RKO (cell line): Measurements from ENCODE around the gene COIL.
A peak's percentile ranks its signal among the peaks of the same experiment; 100 is the strongest.

Experiments used
- DNase-seq: peaks from one replicate; pipeline ENCODE4 v3.0.0-alpha.2; 2016; ENCODE audit warnings: low spot score

COIL gene

DNA sequence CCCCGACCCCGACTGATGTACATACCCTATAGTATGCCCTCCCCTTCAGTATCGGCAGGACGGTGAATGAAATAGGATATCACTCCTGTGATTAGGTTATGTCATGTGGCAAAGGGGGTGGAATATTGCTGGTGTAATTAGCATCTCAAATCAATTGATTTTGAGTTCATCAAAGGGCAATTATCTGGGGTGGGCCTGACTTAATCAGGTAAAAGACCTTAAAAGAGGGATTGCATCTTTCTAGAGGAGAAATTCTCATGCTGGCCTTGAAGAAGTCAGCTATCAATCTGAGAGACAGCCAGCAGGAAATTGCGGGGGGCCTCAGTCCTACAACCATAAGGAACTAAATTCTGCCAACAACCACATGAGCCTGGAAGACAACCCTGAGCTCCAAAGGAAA is 57.3 kb downstream of the COIL start:
- DNase-seq = no peak

DNA sequence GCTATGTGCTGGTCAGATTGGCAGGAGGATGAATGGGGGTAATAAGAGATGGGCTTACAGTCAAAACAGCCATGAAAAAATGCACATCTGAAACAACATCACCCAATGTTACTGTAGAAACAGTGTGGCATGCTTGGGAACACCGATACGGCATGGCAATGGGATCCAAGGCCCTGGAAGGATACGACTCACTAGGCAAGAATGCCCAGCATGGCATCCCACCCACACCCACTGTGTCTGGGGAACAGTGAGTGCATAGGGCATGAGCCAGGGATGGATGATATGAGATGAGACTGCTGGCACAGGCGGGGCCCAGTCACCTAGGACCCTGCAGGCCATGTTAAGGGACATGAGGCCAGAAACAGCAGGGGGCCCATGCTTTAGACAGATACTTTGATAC is 58.5 kb downstream of the COIL start:
- peak; percentile 42 for DNase-seq

DNA sequence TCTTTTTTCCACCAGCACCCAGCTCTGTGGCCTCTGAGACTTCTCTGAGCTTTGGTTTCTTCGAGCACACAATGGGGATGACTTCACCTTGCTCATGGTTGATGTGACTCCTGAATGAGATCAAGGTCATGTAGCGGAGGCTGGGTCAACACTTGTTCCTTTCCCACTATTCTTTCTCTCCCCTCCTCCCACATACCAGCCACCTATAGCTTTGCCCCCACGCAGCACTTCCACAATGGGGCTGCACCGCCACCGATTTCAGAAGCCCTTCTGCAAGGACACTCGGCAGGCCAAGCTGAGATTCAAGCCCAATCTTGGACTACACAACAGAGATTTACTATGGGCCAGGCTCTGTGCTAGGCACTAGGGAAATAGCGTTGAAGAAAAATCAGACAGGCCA is 61.4 kb downstream of the COIL start:
- no peak for DNase-seq

DNA sequence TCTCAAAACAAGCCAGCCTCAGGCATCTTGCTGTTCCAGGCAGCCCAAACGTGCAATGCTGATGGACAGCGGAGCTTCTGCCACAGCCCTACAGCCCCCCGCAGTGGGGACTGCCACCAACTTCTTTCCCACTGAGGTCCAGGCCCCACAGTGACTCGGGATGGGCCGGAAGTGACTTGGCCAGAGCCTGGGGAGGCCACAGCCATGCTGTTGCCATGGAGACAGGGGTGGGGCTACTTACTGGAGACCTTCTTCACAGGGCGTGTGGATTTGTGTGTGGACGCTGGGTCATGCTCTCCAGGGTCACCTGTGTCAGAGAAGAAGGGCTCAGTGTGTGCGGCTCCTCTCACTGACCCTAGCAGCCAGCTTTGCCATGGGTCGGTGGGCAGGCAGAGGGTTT is 62.0 kb downstream of the COIL start:
- no peak for DNase-seq

DNA sequence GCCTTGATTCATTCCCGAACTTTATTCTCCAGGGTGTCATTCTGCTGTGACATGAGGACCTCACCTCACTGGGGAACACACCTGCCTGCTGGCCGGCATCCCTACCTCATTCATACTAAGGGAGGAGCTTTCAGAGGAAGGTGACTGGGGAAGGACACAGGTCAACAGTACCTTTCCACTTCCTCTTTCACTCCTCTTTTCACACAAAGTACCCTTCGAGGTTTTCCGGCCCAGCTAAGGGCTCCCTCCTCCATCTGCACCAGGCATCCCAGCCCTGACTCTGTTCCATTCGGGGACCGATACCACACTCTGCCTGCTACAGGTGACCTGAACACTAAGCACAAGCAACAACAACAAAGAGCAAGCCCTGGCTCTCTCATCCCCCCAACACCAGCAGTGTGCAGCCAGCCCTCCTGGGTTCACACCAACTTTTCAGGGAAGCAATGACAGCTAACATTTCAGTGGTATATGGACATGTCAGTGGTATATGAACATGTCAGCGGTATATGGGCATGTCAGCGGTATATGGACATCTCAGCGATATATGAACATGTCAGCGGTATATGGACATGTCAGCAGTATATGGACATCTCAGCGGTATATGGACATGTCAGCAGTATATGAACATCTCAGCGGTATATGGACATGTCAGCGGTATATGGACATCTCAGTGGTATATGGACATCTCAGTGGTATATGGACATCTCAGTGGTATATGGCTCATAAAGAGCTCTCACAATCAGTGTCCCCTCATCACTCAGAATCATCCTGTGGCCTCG is 63.0 kb downstream of the COIL start:
- DNase-seq = no peak

DNA sequence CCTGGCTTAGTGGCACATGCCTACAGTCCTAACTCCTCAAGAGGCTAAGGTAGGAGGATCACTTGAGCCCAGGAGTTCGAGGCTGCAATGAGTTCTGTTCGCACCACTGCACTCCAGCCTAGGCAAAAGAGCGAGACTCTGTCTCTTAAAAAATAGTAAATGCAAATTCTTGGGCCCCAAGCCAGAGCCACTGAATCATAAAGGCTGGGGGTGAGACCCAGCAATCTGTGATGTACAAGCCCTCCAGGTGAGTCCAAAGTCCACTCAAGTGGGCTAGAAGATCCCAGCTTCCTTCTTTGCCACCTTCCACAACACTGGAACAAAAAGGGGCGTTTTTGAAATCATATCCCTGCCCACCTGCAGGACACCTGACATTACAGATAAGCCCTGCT is 63.9 kb downstream of the COIL start:
- no peak for DNase-seq

DNA sequence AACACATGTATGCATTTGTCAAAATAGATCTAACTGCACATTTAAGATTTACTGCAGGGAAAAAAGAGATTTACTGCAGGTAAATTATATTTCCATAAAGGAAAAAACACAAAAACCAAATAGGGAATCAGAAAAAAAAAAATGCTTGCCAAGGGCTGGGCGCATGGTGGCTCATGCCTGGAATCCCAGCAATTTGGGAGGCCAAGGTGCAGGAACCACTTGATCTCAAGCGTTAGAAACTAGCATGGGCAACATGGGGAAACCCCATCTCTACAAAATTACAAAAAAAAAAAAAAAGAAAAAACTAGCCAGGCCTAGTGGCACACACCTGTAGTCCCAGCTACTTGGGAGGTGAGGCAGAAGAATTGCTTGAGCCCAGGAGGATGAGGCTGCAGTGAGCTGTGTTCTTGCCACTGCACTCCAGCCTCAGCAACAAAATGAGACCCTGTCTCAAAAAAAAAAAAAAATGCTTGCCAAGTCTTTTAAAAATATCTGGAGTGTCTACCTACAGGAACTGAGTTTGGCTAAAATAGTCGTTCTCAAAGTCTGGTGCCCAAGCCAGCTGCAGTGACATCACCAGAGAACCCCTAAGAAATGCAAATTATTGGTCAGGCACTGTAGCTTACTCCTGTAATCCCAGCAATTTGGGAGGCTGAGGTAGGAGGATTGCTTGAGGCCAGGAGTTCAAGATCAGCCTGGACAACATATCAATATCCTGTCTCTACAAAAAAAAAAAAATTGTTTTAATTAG is 64.5 kb downstream of the COIL start:
- no peak for DNase-seq

DNA sequence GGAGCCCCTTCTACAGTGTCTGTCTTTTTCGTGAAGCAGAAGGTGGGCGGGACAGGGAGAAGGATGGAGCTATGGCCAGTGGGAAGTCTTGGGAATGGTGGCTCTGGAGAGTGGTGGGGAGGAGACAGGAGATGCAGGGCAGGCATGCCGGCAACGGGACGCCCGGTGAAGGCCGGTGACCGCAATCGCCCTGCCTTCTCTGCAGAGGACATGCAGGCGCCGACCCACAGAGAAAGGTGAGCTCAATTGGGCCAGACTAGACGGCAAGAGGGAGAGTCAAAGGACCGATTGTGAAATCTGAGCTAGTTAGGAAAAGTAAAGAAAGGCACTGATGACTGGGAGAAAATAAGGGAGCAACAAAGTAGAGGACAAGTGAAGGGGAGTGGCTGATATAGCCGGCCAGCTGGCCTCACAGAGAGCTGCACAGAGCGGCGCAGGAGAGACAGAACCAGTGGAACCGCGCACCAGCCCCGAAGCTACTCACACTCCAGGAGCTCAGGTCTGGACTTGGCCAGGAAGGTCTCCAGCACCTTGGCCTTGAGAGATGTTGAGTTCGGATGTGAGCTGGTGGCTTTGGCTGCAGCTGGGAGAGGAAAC is 65.9 kb downstream of the COIL start:
- DNase-seq = no peak

DNA sequence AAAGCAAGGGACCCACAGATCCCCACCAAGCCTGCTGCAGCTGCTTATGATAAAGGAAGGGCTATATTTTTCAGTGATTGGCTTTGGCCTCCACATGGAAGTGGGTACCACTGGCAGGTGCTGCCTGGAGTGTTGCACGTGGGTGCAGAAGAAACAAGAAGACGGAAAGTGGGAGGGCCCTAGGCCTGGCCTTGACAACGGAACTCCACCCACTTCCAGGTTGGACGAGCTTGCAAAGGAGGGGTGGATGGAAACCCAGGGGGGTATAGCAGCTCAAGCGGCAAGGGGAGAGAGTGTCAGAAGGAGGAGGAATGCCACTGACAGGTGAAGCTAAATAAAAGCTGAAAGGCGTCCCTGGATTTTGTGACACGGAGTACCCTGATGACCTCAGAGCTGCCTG is 67.3 kb downstream of the COIL start:
- no peak for DNase-seq

DNA sequence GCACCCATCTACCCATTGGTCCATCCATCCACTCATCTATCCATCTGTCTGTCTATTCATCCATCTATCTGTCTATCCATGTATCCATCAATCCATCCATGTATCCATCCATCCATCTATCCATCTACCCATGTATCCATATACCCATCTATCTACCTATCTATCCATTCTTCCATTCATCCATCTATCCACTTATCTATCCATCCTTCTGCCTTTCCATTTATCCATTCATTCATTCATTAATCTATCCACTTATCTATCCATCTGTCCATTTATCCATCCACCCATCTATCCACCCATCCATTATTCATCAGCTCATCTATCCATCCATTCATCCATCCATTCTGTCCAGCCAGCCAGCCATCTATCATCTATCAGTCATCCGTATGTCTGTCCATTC is 68.5 kb downstream of the COIL start:
- no peak for DNase-seq

DNA sequence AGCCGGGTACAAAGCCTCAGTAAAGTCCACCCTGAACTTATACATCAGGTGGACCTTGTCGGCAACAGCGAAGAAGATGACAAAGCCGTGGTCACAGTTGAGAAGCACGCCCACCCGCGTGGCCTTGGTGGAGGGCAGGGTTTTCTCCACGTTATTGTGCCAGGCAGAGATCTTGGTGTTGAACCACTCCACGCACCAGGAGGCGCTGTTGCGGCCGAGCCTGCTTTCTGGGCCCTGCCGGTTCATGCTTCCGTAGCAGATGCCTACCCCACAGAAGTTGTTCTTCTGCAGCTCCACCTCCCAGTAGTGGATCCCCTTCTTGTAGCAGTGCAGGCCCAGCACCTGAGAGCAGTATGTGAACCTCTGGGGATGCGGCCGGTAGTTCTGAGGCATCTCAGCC is 69.1 kb downstream of the COIL start:
- DNase-seq = no peak

DNA sequence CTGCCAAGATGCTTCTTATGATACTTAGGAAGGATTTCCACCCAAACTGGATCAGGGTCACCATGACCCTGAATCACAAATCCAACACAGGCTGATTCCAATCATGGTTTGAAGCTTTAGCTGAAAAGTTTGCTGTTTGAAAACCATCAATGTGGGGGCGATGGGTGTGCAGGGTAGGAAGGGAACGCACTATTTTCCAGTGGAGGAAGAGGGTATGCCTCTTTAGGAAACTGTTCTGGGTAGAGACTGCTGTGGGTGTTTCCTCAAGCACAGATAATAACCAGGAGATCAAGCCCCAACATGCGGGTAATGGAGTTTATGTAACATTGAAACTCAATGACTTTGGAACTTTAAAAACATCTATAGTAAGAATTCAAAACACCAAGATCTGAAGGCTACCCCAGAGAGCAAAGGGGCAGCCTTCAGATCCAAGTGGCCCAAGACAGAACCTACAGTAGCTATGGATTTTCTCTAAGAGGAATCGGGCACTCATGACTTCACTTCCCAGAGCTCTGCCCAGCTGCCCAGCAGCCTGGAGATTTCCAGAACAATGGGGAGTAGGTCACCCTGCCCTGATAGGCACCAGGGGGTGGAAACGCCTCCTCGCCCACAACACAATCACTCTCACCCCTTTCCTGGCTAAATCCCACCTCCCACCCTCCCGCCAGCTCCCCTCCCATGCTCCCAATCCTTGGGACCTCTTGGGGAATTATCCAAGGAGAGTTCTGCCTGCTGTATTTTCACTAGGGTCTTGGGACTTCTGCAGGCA is 69.8 kb downstream of the COIL start:
- DNase-seq = no peak

DNA sequence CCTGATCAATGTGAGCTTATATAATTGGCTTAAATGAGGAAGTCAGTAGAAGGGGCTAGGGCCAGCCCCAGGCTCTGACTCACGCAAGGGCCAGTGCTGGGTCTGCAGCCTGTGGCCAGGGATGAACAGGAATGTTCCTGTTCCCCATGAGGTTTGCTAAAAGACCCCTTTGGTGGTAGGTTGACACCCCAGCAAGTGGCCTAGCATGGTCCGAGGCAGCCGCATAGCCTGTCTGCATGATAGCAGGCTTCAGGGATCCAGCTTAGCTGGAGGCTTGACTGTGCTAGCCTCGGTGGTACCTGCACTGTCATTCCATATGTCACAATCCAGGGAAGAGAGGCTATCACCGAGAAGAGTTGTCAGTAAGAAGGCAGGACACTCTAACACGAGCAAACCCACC is 70.5 kb downstream of the COIL start:
- DNase-seq = no peak
